Activated B cell treated with CpG ODN at 0.5 μM for 24 hours (primary cell): Measurements from ENCODE around the gene CHI3L1. TPM values are rescaled to one million over a fixed set of nuclear protein-coding genes. Genes with fewer than 3 reads are reported as not detected.

Experiments used
- ATAC-seq: fragments of 200-7000 bp; cut with Tn5 transposase; one replicate; pipeline ENCODE4 v1.10.0; 2021; ENCODE audit warnings: low read depth, mild to moderate bottlenecking, moderate library complexity
- CTCF ChIA-PET: fragments of 350-600 bp; sonication (Branson Sonifier 250); formaldehyde crosslinking; loops from one replicate; lab custom pipeline; 2021; ENCODE audit warnings: antibody characterized with exemption; lab: Charles Lee
- POLR2A ChIA-PET: fragments of 350-600 bp; sonication (Branson Sonifier 250); formaldehyde crosslinking; loops from one replicate; lab custom pipeline; 2021; ENCODE audit warnings: antibody characterized with exemption; lab: Charles Lee
- DNase-seq: peaks from one replicate; pipeline ENCODE4 v3.0.0; 2022
- H3K27ac Mint-ChIP-seq: one replicate; pipeline ENCODE4 v1.8.0; 2020; ENCODE audit warnings: mixed read lengths
- H3K27me3 Mint-ChIP-seq: one replicate; pipeline ENCODE4 v1.8.0; 2021; ENCODE audit warnings: mixed read lengths
- H3K36me3 Mint-ChIP-seq: one replicate; pipeline ENCODE4 v1.8.0; 2021; ENCODE audit warnings: low read depth, mixed read lengths
- H3K4me1 Mint-ChIP-seq: one replicate; pipeline ENCODE4 v1.8.0; 2021; ENCODE audit warnings: mixed read lengths
- H3K4me3 Mint-ChIP-seq: one replicate; pipeline ENCODE4 v1.8.0; 2020; ENCODE audit warnings: mild to moderate bottlenecking, mixed read lengths
- H3K9me3 Mint-ChIP-seq: one replicate; pipeline ENCODE4 v1.8.0; 2020; ENCODE audit warnings: mixed read lengths
- intact Hi-C: fragments of 100-400 bp; cut with micrococcal nuclease; formaldehyde crosslinking; loops from one replicate; pipeline ENCODE4 v1.15.1; 2024
- total RNA-seq: library from RNA; stranded (reverse); gene quantifications from 2 replicates; pipeline ENCODE4 v1.2.3, GENCODE V29; 2022
- TF ChIP-seq, protein P1 (sequence below): fragments of 200-600 bp; IDR thresholded peaks from one replicate; pipeline ENCODE4 v1.8.0; 2022; ENCODE audit warnings: antibody characterized with exemption, mild to moderate bottlenecking

Gene CHI3L1
- total RNA-seq, 1 donor from 2014 or later, result 0.38 TPM

DNA sequence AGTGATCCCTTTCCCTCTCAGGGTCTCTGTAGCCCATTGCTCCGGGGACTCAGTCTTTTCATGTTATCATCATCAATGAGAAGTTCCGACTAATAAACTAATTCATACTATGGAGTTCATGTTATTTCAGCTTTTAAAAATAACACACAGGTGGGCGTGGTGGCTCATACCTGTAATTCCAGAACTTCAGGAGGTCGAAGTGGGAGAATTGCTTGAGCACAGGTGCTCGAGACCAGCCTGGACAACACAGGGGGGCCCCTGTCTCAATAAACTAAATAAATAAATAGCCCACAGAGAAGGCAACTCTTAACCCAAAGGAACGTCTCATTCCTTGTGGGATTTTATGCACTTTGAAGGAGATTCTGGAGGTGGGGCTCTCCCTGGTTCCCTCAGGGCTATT lies 25.3 kb downstream of the CHI3L1 start:
- no peaks in the 10 kb centered on the region for H3K36me3 Mint-ChIP-seq
- DNase-seq (no peak), ATAC-seq (no peak)
- peaks cover 7% of the 10 kb centered on the region for H3K9me3 Mint-ChIP-seq
- CTCF ChIA-PET, result no interaction called here
- H3K27me3 Mint-ChIP-seq, result peaks cover 27% of the 10 kb centered on the region
- intact Hi-C loops, result no loop called here
- H3K4me3 Mint-ChIP-seq, result no peak overlapping the region
- POLR2A ChIA-PET, result no interaction called here
- H3K27ac Mint-ChIP-seq, result no peak overlapping the region
- peaks cover 1% of the 10 kb centered on the region for H3K4me1 Mint-ChIP-seq
- TF ChIP-seq, protein P1, sequence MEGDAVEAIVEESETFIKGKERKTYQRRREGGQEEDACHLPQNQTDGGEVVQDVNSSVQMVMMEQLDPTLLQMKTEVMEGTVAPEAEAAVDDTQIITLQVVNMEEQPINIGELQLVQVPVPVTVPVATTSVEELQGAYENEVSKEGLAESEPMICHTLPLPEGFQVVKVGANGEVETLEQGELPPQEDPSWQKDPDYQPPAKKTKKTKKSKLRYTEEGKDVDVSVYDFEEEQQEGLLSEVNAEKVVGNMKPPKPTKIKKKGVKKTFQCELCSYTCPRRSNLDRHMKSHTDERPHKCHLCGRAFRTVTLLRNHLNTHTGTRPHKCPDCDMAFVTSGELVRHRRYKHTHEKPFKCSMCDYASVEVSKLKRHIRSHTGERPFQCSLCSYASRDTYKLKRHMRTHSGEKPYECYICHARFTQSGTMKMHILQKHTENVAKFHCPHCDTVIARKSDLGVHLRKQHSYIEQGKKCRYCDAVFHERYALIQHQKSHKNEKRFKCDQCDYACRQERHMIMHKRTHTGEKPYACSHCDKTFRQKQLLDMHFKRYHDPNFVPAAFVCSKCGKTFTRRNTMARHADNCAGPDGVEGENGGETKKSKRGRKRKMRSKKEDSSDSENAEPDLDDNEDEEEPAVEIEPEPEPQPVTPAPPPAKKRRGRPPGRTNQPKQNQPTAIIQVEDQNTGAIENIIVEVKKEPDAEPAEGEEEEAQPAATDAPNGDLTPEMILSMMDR, result no peak

GRCh38 chr1:203159844-203160243 lies 26.7 kb downstream of the CHI3L1 start:
- peaks cover 18% of the 10 kb centered on the region for H3K27me3 Mint-ChIP-seq
- peaks cover 1% of the 10 kb centered on the region for H3K4me1 Mint-ChIP-seq
- no peaks in the 10 kb centered on the region for H3K36me3 Mint-ChIP-seq
- H3K4me3 Mint-ChIP-seq, result no peak overlapping the region
- no peak overlapping the region for H3K27ac Mint-ChIP-seq
- DNase-seq, result no peak
- intact Hi-C loops, result no loop called here
- ChIA-PET POLR2A (no interaction called here), CTCF (interaction anchor here (1.4 kb wide), 1 partner anchor 11 kb away, joined by 3 read pairs; no protein-coding TSS in a partner anchor)
- ATAC-seq, result no peak
- TF ChIP-seq, protein P1, result no peak
- peaks cover 7% of the 10 kb centered on the region for H3K9me3 Mint-ChIP-seq

- CTCF ChIA-PET, result interaction anchor here (1.4 kb wide), 1 partner anchor 12 kb away, joined by 3 read pairs; no protein-coding TSS in a partner anchor
- TF ChIP-seq, protein P1, result no peak
- ATAC-seq (no peak), DNase-seq (no peak)
- peaks cover 16% of the 10 kb centered on the region for H3K27me3 Mint-ChIP-seq
- H3K9me3 Mint-ChIP-seq, result peaks cover 7% of the 10 kb centered on the region
- POLR2A ChIA-PET, result no interaction called here
- intact Hi-C loops, result no loop called here
- no peak overlapping the region for H3K27ac Mint-ChIP-seq
- peaks cover 1% of the 10 kb centered on the region for H3K4me1 Mint-ChIP-seq
- H3K4me3 Mint-ChIP-seq, result no peak overlapping the region
- H3K36me3 Mint-ChIP-seq, result no peaks in the 10 kb centered on the region
Observed at GRCh38 chr1:203158960-203159665, 27.4 kb downstream of the CHI3L1 start.

GRCh38 chr1:203158423-203158822 lies 28.1 kb downstream of the CHI3L1 start:
- H3K9me3 Mint-ChIP-seq, result peaks cover 7% of the 10 kb centered on the region
- no peak for DNase-seq
- TF ChIP-seq, protein P1, result no peak
- ATAC-seq, result no peak
- CTCF ChIA-PET, result interaction anchor here (1.4 kb wide), 1 partner anchor 12 kb away, joined by 3 read pairs; no protein-coding TSS in a partner anchor
- POLR2A ChIA-PET, result no interaction called here
- H3K27ac Mint-ChIP-seq, result no peak overlapping the region
- intact Hi-C loops, result no loop called here
- H3K4me3 Mint-ChIP-seq, result no peak overlapping the region
- peaks cover 1% of the 10 kb centered on the region for H3K4me1 Mint-ChIP-seq
- peaks cover 15% of the 10 kb centered on the region for H3K27me3 Mint-ChIP-seq
- H3K36me3 Mint-ChIP-seq, result no peaks in the 10 kb centered on the region

DNA sequence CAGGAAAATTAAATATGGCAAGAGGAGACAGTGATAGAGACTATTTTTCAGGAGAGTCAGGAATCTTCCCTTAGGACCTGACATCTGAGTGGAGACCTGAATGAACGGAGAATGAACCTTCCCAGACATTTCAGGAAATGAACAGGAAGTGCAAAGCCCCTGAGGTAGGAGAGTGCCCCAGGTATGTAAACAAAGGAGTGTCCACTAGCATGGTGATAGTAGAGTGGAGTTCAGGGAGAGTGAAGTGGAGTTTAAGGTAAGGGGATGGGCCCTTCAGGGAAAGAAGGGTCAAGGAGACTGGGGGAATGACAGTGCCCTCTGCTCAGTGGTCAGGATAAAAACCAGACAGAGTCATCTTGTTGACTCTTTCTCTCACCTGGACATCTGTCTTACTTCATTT lies 30.2 kb downstream of the CHI3L1 start:
- H3K4me1 Mint-ChIP-seq, result no peaks in the 10 kb centered on the region
- H3K27me3 Mint-ChIP-seq, result peaks cover 10% of the 10 kb centered on the region
- DNase-seq (no peak), ATAC-seq (no peak)
- H3K27ac Mint-ChIP-seq, result no peak overlapping the region
- TF ChIP-seq, protein P1, result no peak
- no peaks in the 10 kb centered on the region for H3K36me3 Mint-ChIP-seq
- POLR2A ChIA-PET, result no interaction called here
- intact Hi-C loops, result no loop called here
- no peak overlapping the region for H3K4me3 Mint-ChIP-seq
- CTCF ChIA-PET, result no interaction called here
- peaks cover 7% of the 10 kb centered on the region for H3K9me3 Mint-ChIP-seq
